GM12878 (cell line): ENCODE measurements around the gene SNF8. TPM values are rescaled to one million over a fixed set of nuclear protein-coding genes. Genes with fewer than 3 reads are reported as not detected.

ENCODE experiments used
- ATAC-seq: fragments of 200-7000 bp; cut with Tn5 transposase; 3 replicates; pipeline ENCODE4 v1.9.1; 2020; ENCODE audit warnings: mild to moderate bottlenecking, moderate library complexity
- BruUV-seq: library from RNA; stranded (reverse); fragments of 400-500 nt; replicated peaks from 2 replicates; lab custom pipeline; 2021; lab: Mats Ljungman, UMichigan
- CTCF ChIA-PET: fragments of 300-600 bp; sonication (Branson Sonifier 250); formaldehyde crosslinking; extraction: SDS; loops from one replicate; lab custom pipeline; 2021; ENCODE audit warnings: inconsistent platforms; lab: Yijun Ruan, JAX
- POLR2A ChIA-PET: fragments of 350-600 bp; formaldehyde crosslinking; extraction: SDS; loops from one replicate; lab custom pipeline; 2021; ENCODE audit warnings: inconsistent platforms; lab: Charles Lee
- RAD21 ChIA-PET: fragments of 300-600 bp; sonication (Branson Sonifier 250); formaldehyde crosslinking; loops from one replicate; lab custom pipeline; 2023; ENCODE audit warnings: antibody characterized with exemption; ENCODE audit not compliant: unreplicated experiment; lab: Charles Lee
- SMC1A ChIA-PET: fragments of 300-600 bp; sonication (Branson Sonifier 250); formaldehyde crosslinking; loops from one replicate; lab custom pipeline; 2023; ENCODE audit not compliant: unreplicated experiment, uncharacterized antibody; lab: Charles Lee
- DNase-seq: peaks from one replicate; pipeline ENCODE4 v3.0.0-alpha.2; 2011; ENCODE audit warnings: low read depth, low spot score
- FAIRE-seq: peaks from 3 replicates; lab custom pipeline; 2011; peaks lifted over from hg19 to GRCh38; lab: Jason Lieb, UNC
- H2AFZ ChIP-seq: 2 replicates; pipeline ENCODE4 v1.6.0; 2011; ENCODE audit warnings: low read depth, low read length, control low read depth; ENCODE audit not compliant: control insufficient read depth
- H3K27ac ChIP-seq: 2 replicates; pipeline ENCODE4 v1.5.1; 2011; ENCODE audit warnings: control low read depth; ENCODE audit not compliant: control insufficient read depth, insufficient read depth
- H3K27me3 ChIP-seq, 2 experiments: replicated peaks in 1 of 2; 2 replicates each; pipeline versions ENCODE4 v1.6.0 to v1.6.1; 2011; ENCODE audit warnings: low read length in 1 of 2; ENCODE audit not compliant: control insufficient read depth in 2 of 2, insufficient read depth in 2 of 2
- H3K36me3 ChIP-seq, 2 experiments: 2 replicates each; pipeline ENCODE4 v1.5.1; 2011; ENCODE audit warnings: low read length in 1 of 2; ENCODE audit not compliant: control insufficient read depth in 2 of 2, insufficient read depth in 2 of 2
- H3K4me1 ChIP-seq: 2 replicates; pipeline ENCODE4 v1.6.1; 2011; ENCODE audit warnings: mild to moderate bottlenecking, low read length, moderate library complexity, mixed read lengths; ENCODE audit not compliant: control insufficient read depth, insufficient read depth
- H3K4me2 ChIP-seq: 2 replicates; pipeline ENCODE4 v1.6.0; 2011; ENCODE audit warnings: control low read depth; ENCODE audit not compliant: control insufficient read depth, insufficient read depth
- H3K4me3 ChIP-seq: fragments of 200-600 bp; sonication (generic); 2 replicates; pipeline ENCODE4 v1.5.1; 2016
- H3K79me2 ChIP-seq: 2 replicates; pipeline ENCODE4 v1.6.0; 2011; ENCODE audit warnings: low read length; ENCODE audit not compliant: control insufficient read depth, insufficient read depth
- H3K9ac ChIP-seq: 2 replicates; pipeline ENCODE4 v1.8.0; 2011; ENCODE audit warnings: low read length, control low read depth, mixed read lengths; ENCODE audit not compliant: control insufficient read depth, insufficient read depth
- H3K9me3 ChIP-seq: replicated peaks from 3 replicates; pipeline ENCODE4 v1.5.1; 2011; ENCODE audit warnings: mild to moderate bottlenecking, low read length; ENCODE audit not compliant: control insufficient read depth, insufficient read depth
- H4K20me1 ChIP-seq: 2 replicates; pipeline ENCODE4 v1.6.0; 2011; ENCODE audit not compliant: control insufficient read depth, insufficient read depth
- BACH1 ChIP-seq: fragments of 450-650 bp; IDR thresholded peaks from 2 replicates; pipeline ENCODE4 v1.6.1; 2017; ENCODE audit warnings: mild to moderate bottlenecking, borderline replicate concordance
- CEBPB ChIP-seq, 2 experiments: fragments of 150-350 bp in 1 of 2; IDR thresholded peaks; 2 replicates each; pipeline ENCODE4 v1.6.1; 2012 to 2014; ENCODE audit warnings: low read depth in 2 of 2, low read length in 2 of 2, borderline replicate concordance in 1 of 2, inconsistent platforms in 1 of 2
- EP300 ChIP-seq, 2 experiments: fragments of 150-350 bp in 1 of 2; IDR thresholded peaks; 2 replicates each; pipeline ENCODE4 v1.6.1; 2011 to 2012; ENCODE audit warnings: low read depth in 2 of 2, low read length in 2 of 2, borderline replicate concordance in 1 of 2, improper control_type of control experiment in 1 of 2, inconsistent platforms in 1 of 2; ENCODE audit not compliant: control insufficient read depth in 1 of 2
- FOS ChIP-seq: IDR thresholded peaks from 3 replicates; pipeline ENCODE4 v1.6.1; 2011; ENCODE audit warnings: borderline replicate concordance; ENCODE audit not compliant: insufficient read length; ENCODE audit errors: extremely low read depth
- IKZF1 ChIP-seq: fragments of 450-650 bp; conservative IDR thresholded peaks from 2 replicates; pipeline ENCODE4 v1.6.1; 2017; ENCODE audit warnings: antibody characterized with exemption, mild to moderate bottlenecking
- POLR2AphosphoS5 ChIP-seq: IDR thresholded peaks from 2 replicates; pipeline ENCODE4 v1.6.1; 2011; ENCODE audit warnings: mild to moderate bottlenecking, low read length, inconsistent platforms
- SMARCA5 ChIP-seq: fragments of 450-650 bp; IDR thresholded peaks from 2 replicates; pipeline ENCODE4 v1.6.1; 2017; ENCODE audit warnings: mild to moderate bottlenecking
- SUPT20H ChIP-seq: IDR thresholded peaks from 2 replicates; pipeline ENCODE4 v1.6.1; 2011; ENCODE audit warnings: low read depth, mild to moderate bottlenecking, low read length, moderate library complexity, borderline replicate concordance; ENCODE audit not compliant: control insufficient read depth
- TCF7 ChIP-seq: IDR thresholded peaks from 2 replicates; pipeline ENCODE4 v1.6.1; 2014; ENCODE audit warnings: antibody characterized with exemption, borderline replicate concordance
- ZBED1 ChIP-seq: IDR thresholded peaks from 2 replicates; pipeline ENCODE4 v1.6.1; 2016; ENCODE audit warnings: borderline replicate concordance
- ZNF622 ChIP-seq: fragments of 450-650 bp; IDR thresholded peaks from 2 replicates; pipeline ENCODE4 v1.6.1; 2017; ENCODE audit warnings: mild to moderate bottlenecking, inconsistent platforms
- WGBS: methylation state at CpG from one replicate; pipeline ENCODE4 v1.1.6; 2016; ENCODE audit warnings: low lambda C conversion rate; ENCODE audit not compliant: insufficient replicate concordance, insufficient coverage; ENCODE audit errors: missing lambda C conversion rate; 5-methylcytosine and 5-hydroxymethylcytosine counted together
- in situ Hi-C: fragments of 300-500 bp; cut with MboI; formaldehyde crosslinking; loops from 9 replicates; pipeline ENCODE4 v1.14.3; 2018; ENCODE audit warnings: mixed read lengths
- intact Hi-C: fragments of 100-400 bp; cut with micrococcal nuclease; formaldehyde crosslinking; loops from one replicate; pipeline ENCODE4 v1.14.2; 2022; ENCODE audit not compliant: unreplicated experiment
- polyA plus RNA-seq, 11 experiments: library from polyadenylated mRNA; depleted of rRNA in 4 of 11; unstranded in 6 of 11; stranded (reverse) in 5 of 11; fragments of >200 nt; fragmentation: Nextera tagmentation in 4 of 11; fragmentation: Illumina TruSeq in 1 of 11; extraction: Ambion mirVana in 4 of 11; extraction: Trizol in 1 of 11; gene quantifications; 1 replicate in 1 of 11; 2 replicates in 10 of 11; pipeline versions ENCODE4 v1.2.1 to v1.2.3, GENCODE V29; 2011 to 2016; ENCODE audit warnings: inconsistent platforms in 2 of 11, missing spikeins in 2 of 11, low read depth in 1 of 11
- total RNA-seq, 4 experiments: library from RNA; depleted of rRNA in 3 of 4; stranded (reverse); fragments of >200 nt in 3 of 4; fragmentation: Illumina TruSeq in 1 of 4; extraction: Trizol in 1 of 4; gene quantifications; 2 replicates each; pipeline versions ENCODE4 v1.2.1 to v1.2.3, GENCODE V29; 2013 to 2021
- TF ChIP-seq, protein P1 (sequence below), 3 experiments: IDR thresholded peaks in 2 of 3; conservative IDR thresholded peaks in 1 of 3; 2 replicates each; pipeline ENCODE4 v1.5.1; 2011; ENCODE audit warnings: low read depth in 3 of 3, low read length in 3 of 3, mild to moderate bottlenecking in 3 of 3, control low read depth in 2 of 3, moderate library complexity in 2 of 3, inconsistent platforms in 1 of 3, mixed read lengths in 1 of 3; ENCODE audit not compliant: control insufficient read depth in 2 of 3, insufficient read depth in 1 of 3; ENCODE audit errors: extremely low read depth in 1 of 3
- TF ChIP-seq, protein P2 (sequence below): fragments of 450-650 bp; IDR thresholded peaks from 2 replicates; pipeline ENCODE4 v1.6.1; 2017; ENCODE audit warnings: mild to moderate bottlenecking
- TF ChIP-seq, protein P3 (sequence below): fragments of 450-650 bp; IDR thresholded peaks from 2 replicates; pipeline ENCODE4 v1.6.1; 2017; ENCODE audit warnings: mild to moderate bottlenecking, low read depth, inconsistent platforms; ENCODE audit not compliant: poor library complexity, severe bottlenecking

The SNF8 gene
- total and polyA plus RNA-seq, 10 of the 15 experiments (the other 5 are each of a cell fraction or from before 2014, with no cell fraction given), result 6.1 to 228 (median 95.6) TPM

DNA sequence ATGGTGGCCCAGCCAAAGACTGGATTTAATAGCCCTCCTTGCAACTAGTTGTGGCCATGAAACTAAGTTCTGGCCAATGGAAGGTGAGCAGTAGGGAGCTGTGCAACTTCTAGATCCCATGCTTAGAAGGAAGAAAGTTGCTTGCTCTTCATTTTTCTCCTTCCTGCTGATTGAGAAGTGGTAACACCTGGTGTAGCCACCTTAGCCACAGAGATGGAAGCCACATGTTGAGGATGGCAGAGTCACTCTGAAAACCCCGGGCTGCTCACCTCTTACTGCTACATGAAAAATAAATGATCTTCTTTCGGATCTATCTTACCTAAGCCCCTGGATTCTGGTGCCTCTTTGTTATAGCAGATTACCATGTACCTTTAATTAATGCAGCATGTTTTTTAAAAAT lies 62.4 kb downstream of the SNF8 start:
- H2AFZ ChIP-seq, result no peak overlapping the region
- no peaks in the 10 kb centered on the region for H4K20me1 ChIP-seq
- H3K9me3 ChIP-seq, result no peaks in the 10 kb centered on the region
- ATAC-seq, result no peak
- no peak for FAIRE-seq
- ChIA-PET CTCF (interaction anchor here (0.6 to 18.3 kb wide), 6 partner anchors 11 to 992 kb away, joined by 3 to 490 read pairs (median 193); partner anchors contain the start of genes ATP5MC1 and TTLL6), POLR2A (interaction anchor here (0.7 to 3.0 kb wide), 3 partner anchors 11 to 148 kb away, joined by 3 to 13 read pairs (median 5); partner anchors contain the start of gene ATP5MC1), SMC1A (interaction anchor here (1.1 to 11.9 kb wide), 5 partner anchors 51 to 204 kb away, joined by 3 to 281 read pairs (median 17); partner anchors contain the start of gene TTLL6), RAD21 (interaction anchor here (0.7 to 17.3 kb wide), 5 partner anchors 72 to 857 kb away, joined by 4 to 376 read pairs (median 67); partner anchors contain the start of genes PRAC1, PRAC2 and TTLL6)
- H3K4me2 ChIP-seq, result no peak overlapping the region
- BruUV-seq, result no TSS peak
- no peak overlapping the region for H3K4me3 ChIP-seq
- H3K4me1 ChIP-seq, result peaks cover 16% of the 10 kb centered on the region
- H3K36me3 ChIP-seq, result no peaks in the 10 kb centered on the region
- no peaks in the 10 kb centered on the region for H3K79me2 ChIP-seq
- H3K27me3 ChIP-seq, result no peaks in the 10 kb centered on the region
- intact Hi-C loops, result no loop called here
- DNase-seq, result no peak
- no peak overlapping the region for H3K27ac ChIP-seq
- no peak overlapping the region for H3K9ac ChIP-seq
- in situ Hi-C loops, result loop anchor here (5.0 kb wide), 3 partner anchors 150 to 205 kb away; partner anchors contain the start of gene HOXB13
- WGBS, result 69% methylated on average over 2 of the region's 2 CpGs
- no peak for TF ChIP-seq TCF7
- no peak for TF ChIP-seq SUPT20H
- no peak for TF ChIP-seq IKZF1
- TF ChIP-seq, protein P1, sequence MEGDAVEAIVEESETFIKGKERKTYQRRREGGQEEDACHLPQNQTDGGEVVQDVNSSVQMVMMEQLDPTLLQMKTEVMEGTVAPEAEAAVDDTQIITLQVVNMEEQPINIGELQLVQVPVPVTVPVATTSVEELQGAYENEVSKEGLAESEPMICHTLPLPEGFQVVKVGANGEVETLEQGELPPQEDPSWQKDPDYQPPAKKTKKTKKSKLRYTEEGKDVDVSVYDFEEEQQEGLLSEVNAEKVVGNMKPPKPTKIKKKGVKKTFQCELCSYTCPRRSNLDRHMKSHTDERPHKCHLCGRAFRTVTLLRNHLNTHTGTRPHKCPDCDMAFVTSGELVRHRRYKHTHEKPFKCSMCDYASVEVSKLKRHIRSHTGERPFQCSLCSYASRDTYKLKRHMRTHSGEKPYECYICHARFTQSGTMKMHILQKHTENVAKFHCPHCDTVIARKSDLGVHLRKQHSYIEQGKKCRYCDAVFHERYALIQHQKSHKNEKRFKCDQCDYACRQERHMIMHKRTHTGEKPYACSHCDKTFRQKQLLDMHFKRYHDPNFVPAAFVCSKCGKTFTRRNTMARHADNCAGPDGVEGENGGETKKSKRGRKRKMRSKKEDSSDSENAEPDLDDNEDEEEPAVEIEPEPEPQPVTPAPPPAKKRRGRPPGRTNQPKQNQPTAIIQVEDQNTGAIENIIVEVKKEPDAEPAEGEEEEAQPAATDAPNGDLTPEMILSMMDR (IDR thresholded peaks at IDR 0.05 in 2 of 3, conservative IDR thresholded peaks at IDR 0.05 in 1 of 3; ENCODE audit: control insufficient read depth in 2 of 3, extremely low read depth in 1 of 3, insufficient read depth in 1 of 3, low read depth in 3 of 3, low read length in 3 of 3), result no peak
- TF ChIP-seq FOS, result no peak
- no peak for TF ChIP-seq BACH1
- TF ChIP-seq ZBED1, result no peak
- no peak for TF ChIP-seq POLR2AphosphoS5
- no peak for TF ChIP-seq SMARCA5
- TF ChIP-seq CEBPB (IDR thresholded peaks at IDR 0.05; ENCODE audit: borderline replicate concordance in 1 of 2, low read depth in 2 of 2, low read length in 2 of 2), result no peak
- TF ChIP-seq EP300 (IDR thresholded peaks at IDR 0.05; ENCODE audit: borderline replicate concordance in 1 of 2, control insufficient read depth in 1 of 2, low read depth in 2 of 2, low read length in 2 of 2), result no peak
- TF ChIP-seq, protein P2, sequence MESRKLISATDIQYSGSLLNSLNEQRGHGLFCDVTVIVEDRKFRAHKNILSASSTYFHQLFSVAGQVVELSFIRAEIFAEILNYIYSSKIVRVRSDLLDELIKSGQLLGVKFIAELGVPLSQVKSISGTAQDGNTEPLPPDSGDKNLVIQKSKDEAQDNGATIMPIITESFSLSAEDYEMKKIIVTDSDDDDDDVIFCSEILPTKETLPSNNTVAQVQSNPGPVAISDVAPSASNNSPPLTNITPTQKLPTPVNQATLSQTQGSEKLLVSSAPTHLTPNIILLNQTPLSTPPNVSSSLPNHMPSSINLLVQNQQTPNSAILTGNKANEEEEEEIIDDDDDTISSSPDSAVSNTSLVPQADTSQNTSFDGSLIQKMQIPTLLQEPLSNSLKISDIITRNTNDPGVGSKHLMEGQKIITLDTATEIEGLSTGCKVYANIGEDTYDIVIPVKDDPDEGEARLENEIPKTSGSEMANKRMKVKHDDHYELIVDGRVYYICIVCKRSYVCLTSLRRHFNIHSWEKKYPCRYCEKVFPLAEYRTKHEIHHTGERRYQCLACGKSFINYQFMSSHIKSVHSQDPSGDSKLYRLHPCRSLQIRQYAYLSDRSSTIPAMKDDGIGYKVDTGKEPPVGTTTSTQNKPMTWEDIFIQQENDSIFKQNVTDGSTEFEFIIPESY, result no peak
- TF ChIP-seq, protein P3, sequence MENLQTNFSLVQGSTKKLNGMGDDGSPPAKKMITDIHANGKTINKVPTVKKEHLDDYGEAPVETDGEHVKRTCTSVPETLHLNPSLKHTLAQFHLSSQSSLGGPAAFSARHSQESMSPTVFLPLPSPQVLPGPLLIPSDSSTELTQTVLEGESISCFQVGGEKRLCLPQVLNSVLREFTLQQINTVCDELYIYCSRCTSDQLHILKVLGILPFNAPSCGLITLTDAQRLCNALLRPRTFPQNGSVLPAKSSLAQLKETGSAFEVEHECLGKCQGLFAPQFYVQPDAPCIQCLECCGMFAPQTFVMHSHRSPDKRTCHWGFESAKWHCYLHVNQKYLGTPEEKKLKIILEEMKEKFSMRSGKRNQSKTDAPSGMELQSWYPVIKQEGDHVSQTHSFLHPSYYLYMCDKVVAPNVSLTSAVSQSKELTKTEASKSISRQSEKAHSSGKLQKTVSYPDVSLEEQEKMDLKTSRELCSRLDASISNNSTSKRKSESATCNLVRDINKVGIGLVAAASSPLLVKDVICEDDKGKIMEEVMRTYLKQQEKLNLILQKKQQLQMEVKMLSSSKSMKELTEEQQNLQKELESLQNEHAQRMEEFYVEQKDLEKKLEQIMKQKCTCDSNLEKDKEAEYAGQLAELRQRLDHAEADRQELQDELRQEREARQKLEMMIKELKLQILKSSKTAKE, result no peak
- TF ChIP-seq ZNF622, result no peak
